ENCODE data around the gene KLHDC7B.

The KLHDC7B gene

GRCh38 chr22:50524676-50525103 lies 21.0 kb upstream of the KLHDC7B start:
- H3K27me3 ChIP-seq (ENCODE audit: insufficient read depth, poor library complexity, severe bottlenecking) = no peaks in the 10 kb centered on the region
- TF ChIP-seq, protein P1, sequence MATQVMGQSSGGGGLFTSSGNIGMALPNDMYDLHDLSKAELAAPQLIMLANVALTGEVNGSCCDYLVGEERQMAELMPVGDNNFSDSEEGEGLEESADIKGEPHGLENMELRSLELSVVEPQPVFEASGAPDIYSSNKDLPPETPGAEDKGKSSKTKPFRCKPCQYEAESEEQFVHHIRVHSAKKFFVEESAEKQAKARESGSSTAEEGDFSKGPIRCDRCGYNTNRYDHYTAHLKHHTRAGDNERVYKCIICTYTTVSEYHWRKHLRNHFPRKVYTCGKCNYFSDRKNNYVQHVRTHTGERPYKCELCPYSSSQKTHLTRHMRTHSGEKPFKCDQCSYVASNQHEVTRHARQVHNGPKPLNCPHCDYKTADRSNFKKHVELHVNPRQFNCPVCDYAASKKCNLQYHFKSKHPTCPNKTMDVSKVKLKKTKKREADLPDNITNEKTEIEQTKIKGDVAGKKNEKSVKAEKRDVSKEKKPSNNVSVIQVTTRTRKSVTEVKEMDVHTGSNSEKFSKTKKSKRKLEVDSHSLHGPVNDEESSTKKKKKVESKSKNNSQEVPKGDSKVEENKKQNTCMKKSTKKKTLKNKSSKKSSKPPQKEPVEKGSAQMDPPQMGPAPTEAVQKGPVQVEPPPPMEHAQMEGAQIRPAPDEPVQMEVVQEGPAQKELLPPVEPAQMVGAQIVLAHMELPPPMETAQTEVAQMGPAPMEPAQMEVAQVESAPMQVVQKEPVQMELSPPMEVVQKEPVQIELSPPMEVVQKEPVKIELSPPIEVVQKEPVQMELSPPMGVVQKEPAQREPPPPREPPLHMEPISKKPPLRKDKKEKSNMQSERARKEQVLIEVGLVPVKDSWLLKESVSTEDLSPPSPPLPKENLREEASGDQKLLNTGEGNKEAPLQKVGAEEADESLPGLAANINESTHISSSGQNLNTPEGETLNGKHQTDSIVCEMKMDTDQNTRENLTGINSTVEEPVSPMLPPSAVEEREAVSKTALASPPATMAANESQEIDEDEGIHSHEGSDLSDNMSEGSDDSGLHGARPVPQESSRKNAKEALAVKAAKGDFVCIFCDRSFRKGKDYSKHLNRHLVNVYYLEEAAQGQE (IDR thresholded peaks at IDR 0.05; ENCODE audit: insufficient replicate concordance, low read depth) = no peak
- no peak; the same call in 1 of the 2 replicates for TF ChIP-seq POLR2AphosphoS5 (IDR thresholded peaks at IDR 0.05; ENCODE audit: low read depth)
- no peak for TF ChIP-seq GABPA (IDR thresholded peaks at IDR 0.05; ENCODE audit: low read depth)
- TF ChIP-seq, protein P2, sequence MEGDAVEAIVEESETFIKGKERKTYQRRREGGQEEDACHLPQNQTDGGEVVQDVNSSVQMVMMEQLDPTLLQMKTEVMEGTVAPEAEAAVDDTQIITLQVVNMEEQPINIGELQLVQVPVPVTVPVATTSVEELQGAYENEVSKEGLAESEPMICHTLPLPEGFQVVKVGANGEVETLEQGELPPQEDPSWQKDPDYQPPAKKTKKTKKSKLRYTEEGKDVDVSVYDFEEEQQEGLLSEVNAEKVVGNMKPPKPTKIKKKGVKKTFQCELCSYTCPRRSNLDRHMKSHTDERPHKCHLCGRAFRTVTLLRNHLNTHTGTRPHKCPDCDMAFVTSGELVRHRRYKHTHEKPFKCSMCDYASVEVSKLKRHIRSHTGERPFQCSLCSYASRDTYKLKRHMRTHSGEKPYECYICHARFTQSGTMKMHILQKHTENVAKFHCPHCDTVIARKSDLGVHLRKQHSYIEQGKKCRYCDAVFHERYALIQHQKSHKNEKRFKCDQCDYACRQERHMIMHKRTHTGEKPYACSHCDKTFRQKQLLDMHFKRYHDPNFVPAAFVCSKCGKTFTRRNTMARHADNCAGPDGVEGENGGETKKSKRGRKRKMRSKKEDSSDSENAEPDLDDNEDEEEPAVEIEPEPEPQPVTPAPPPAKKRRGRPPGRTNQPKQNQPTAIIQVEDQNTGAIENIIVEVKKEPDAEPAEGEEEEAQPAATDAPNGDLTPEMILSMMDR (IDR thresholded peaks at IDR 0.05; ENCODE audit: insufficient read depth, low read length) = no peak
- TF ChIP-seq SPI1 (IDR thresholded peaks at IDR 0.05; ENCODE audit: borderline replicate concordance, low read depth) = no peak
- peak in 1 of 2 experiments; percentile 43 for DNase-seq (ENCODE audit: low read depth in 1 of 2, low spot score in 1 of 2)
- peak overlapping the region; percentile 70 for H3K4me3 ChIP-seq (replicated peaks; ENCODE audit: insufficient read depth, low read length)
- H3K27ac ChIP-seq (replicated peaks) = peak overlapping the region; percentile 91

DNA sequence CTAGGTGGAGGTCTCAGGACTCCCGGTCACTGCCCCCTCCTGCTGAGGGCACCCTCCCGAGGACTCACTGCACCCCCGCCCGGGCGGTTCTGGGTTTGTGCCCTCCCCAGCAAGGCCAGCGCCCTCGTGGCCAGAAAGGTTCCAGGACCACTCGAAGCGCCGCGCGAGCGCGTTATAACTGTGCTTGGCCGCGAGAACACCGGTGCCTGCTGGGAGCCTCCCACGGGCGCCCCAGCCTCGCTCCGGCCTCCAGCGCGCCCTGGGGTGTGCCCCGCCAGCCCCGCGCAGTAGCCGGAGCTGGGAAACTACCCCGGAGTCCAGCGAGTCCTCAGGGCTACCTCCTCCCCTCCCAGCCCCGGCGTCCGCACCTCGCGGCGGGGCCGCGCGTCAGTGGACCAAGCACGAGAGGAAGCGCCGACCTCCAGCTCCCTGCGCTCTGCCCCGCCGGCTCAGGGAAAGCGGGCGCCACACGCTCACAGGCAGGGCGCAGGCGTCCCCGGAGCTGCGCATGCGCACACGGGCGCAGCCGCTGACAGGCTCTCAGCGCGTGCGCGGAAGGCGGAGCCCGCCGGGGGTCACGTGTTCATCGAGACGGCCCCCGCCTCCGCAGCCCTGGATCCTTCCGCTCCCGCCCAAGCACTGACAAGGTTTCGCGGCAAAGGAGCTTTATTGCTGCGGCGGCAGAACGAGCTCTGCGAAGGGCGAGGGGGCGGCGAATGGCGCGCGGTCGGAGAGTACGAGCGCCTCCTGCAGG lies 20.4 kb upstream of the KLHDC7B start, which contains the start of gene SCO2:
SCO2 (minus strand) TSS at position 495 of the 754 bp plus-strand sequence. CDS start 1,187 bp downstream, outside the sequence.
- H3K27me3 ChIP-seq (ENCODE audit: insufficient read depth, poor library complexity, severe bottlenecking) = no peaks in the 10 kb centered on the region
- peak; percentile 72; the same call in 1 of the 2 replicates for TF ChIP-seq POLR2AphosphoS5 (IDR thresholded peaks at IDR 0.05; ENCODE audit: low read depth)
- no peak for TF ChIP-seq GABPA (IDR thresholded peaks at IDR 0.05; ENCODE audit: low read depth)
- TF ChIP-seq, protein P2 (IDR thresholded peaks at IDR 0.05; ENCODE audit: insufficient read depth, low read length) = peak; percentile 1
- TF ChIP-seq, protein P1 (IDR thresholded peaks at IDR 0.05; ENCODE audit: insufficient replicate concordance, low read depth) = no peak
- TF ChIP-seq SPI1 (IDR thresholded peaks at IDR 0.05; ENCODE audit: borderline replicate concordance, low read depth) = peak; percentile 10; the same call in 1 of the 2 replicates
- H3K4me3 ChIP-seq (replicated peaks; ENCODE audit: insufficient read depth, low read length) = peak within 1 kb of the TSS; percentile 70
- DNase-seq (ENCODE audit: low read depth in 1 of 2, low spot score in 1 of 2) = peak; percentile 93 to 96
- peak within 1 kb of the TSS; percentile 91 for H3K27ac ChIP-seq (replicated peaks)

DNA sequence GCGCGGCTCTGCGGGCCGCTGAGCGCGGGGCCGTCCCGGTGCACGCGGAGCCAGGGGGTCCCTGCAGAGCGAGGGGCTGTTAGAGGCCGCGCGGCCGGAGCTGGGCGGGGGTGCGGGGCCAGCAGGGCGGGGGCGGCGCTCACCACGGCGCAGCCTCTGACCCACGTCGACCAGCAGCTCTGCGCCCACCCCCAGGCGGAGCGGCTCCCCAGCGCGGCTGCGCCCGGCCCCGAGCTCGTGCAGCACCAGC lies 19.9 kb upstream of the KLHDC7B start:
- Histone ChIP-seq H3K27me3 (ENCODE audit: insufficient read depth, poor library complexity, severe bottlenecking) (no peaks in the 10 kb centered on the region), H3K27ac (replicated peaks) (peak overlapping the region; percentile 91), H3K4me3 (replicated peaks; ENCODE audit: insufficient read depth, low read length) (peak overlapping the region; percentile 70)
- TF ChIP-seq, protein P1 (IDR thresholded peaks at IDR 0.05; ENCODE audit: insufficient replicate concordance, low read depth) = no peak
- TF ChIP-seq POLR2AphosphoS5 (IDR thresholded peaks at IDR 0.05; ENCODE audit: low read depth) = no peak
- TF ChIP-seq, protein P2 (IDR thresholded peaks at IDR 0.05; ENCODE audit: insufficient read depth, low read length) = no peak
- no peak for DNase-seq (ENCODE audit: low read depth in 1 of 2, low spot score in 1 of 2)

Data from HL-60 (cell line).